ENCODE measurements around the gene IQSEC1. TPM values are rescaled to one million over a fixed set of nuclear protein-coding genes. Genes with fewer than 3 reads are reported as not detected.

The IQSEC1 gene
- total and polyA plus RNA-seq, 10 of the 15 experiments (the other 5 are each of a cell fraction or from before 2014, with no cell fraction given): 0.92 to 55.2 (median 8.5) TPM

GRCh38 chr3:12973827-12974226 lies 99.4 kb downstream of the IQSEC1 start (continued):
- TF ChIP-seq CEBPZ (IDR thresholded peaks at IDR 0.05; ENCODE audit: low read depth, low read length) (no peak), BHLHE40 (IDR thresholded peaks at IDR 0.05; ENCODE audit: borderline replicate concordance in 1 of 2, low read depth in 2 of 2, low read length in 1 of 2) (peak; percentile 73 to 79), DPF2 (IDR thresholded peaks at IDR 0.05) (peak; percentile 21; the same call in 1 of the 2 replicates), IKZF1 (conservative IDR thresholded peaks at IDR 0.05) (peak; percentile 58), ELK1 (IDR thresholded peaks at IDR 0.05; ENCODE audit: low read depth, low read length) (no peak), CBX3 (IDR thresholded peaks at IDR 0.05; ENCODE audit: borderline replicate concordance, low read depth) (no peak), SRF (IDR thresholded peaks at IDR 0.05; ENCODE audit: low read depth in 2 of 2, low read length in 2 of 2) (no peak), RCOR1 (conservative IDR thresholded peaks at IDR 0.05; ENCODE audit: low read depth, low read length) (no peak), ETV6 (conservative IDR thresholded peaks at IDR 0.05 in 1 of 2, IDR thresholded peaks at IDR 0.05 in 1 of 2; ENCODE audit: borderline replicate concordance in 1 of 2, low read depth in 1 of 2) (no peak), ZSCAN29 (IDR thresholded peaks at IDR 0.05) (no peak), MTA2 (IDR thresholded peaks at IDR 0.05; ENCODE audit: low read depth) (peak; percentile 48; the same call in 1 of the 2 replicates), YBX1 (IDR thresholded peaks at IDR 0.05) (no peak), BCL11A (IDR thresholded peaks at IDR 0.05; ENCODE audit: low read depth, low read length) (peak; percentile 6; the same call in 1 of the 2 replicates), KDM1A (IDR thresholded peaks at IDR 0.05; ENCODE audit: borderline replicate concordance) (no peak), WRNIP1 (IDR thresholded peaks at IDR 0.05; ENCODE audit: borderline replicate concordance, low read depth, low read length) (no peak), IRF5 (IDR thresholded peaks at IDR 0.05; ENCODE audit: borderline replicate concordance) (no peak), EGR1 (IDR thresholded peaks at IDR 0.05; ENCODE audit: borderline replicate concordance in 1 of 2, low read depth in 2 of 2, low read length in 2 of 2) (no peak), HCFC1 (IDR thresholded peaks at IDR 0.05; ENCODE audit: low read length) (no peak), EED (IDR thresholded peaks at IDR 0.05; ENCODE audit: low read depth) (no peak), PKNOX1 (IDR thresholded peaks at IDR 0.05) (no peak), SPI1 (IDR thresholded peaks at IDR 0.05; ENCODE audit: borderline replicate concordance, insufficient read depth, low read depth, low read length) (peak; percentile 18; the same call in 1 of the 2 replicates), EZH2 (IDR thresholded peaks at IDR 0.05; ENCODE audit: borderline replicate concordance, control insufficient read depth, low read depth, low read length) (no peak), SIX5 (IDR thresholded peaks at IDR 0.05; ENCODE audit: low read depth, low read length, severe bottlenecking) (no peak), NR2F1 (conservative IDR thresholded peaks at IDR 0.05) (peak; percentile 21; the same call in 1 of the 2 replicates), NFYB (IDR thresholded peaks at IDR 0.05; ENCODE audit: insufficient read depth, low read depth, low read length) (no peak)

Measured in GM12878 (cell line).